Activated CD8-positive, alpha-beta memory T cell treated with anti-CD3 and anti-CD28 coated beads for 48 hours (primary cell): Measurements from ENCODE around the gene CNTD1.
"Not testable (repeated sequence)": the region's sequence is repeated elsewhere in the genome, so short reads cannot be mapped to it uniquely, and the experiment has no call there.

Experiments
- DNase-seq, 3 experiments: peaks; one replicate each; pipeline ENCODE4 v3.0.0-alpha.2; 2020; ENCODE audit warnings: low read depth in 2 of 3, low spot score in 2 of 3

The CNTD1 gene, protein sequence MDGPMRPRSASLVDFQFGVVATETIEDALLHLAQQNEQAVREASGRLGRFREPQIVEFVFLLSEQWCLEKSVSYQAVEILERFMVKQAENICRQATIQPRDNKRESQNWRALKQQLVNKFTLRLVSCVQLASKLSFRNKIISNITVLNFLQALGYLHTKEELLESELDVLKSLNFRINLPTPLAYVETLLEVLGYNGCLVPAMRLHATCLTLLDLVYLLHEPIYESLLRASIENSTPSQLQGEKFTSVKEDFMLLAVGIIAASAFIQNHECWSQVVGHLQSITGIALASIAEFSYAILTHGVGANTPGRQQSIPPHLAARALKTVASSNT

DNA sequence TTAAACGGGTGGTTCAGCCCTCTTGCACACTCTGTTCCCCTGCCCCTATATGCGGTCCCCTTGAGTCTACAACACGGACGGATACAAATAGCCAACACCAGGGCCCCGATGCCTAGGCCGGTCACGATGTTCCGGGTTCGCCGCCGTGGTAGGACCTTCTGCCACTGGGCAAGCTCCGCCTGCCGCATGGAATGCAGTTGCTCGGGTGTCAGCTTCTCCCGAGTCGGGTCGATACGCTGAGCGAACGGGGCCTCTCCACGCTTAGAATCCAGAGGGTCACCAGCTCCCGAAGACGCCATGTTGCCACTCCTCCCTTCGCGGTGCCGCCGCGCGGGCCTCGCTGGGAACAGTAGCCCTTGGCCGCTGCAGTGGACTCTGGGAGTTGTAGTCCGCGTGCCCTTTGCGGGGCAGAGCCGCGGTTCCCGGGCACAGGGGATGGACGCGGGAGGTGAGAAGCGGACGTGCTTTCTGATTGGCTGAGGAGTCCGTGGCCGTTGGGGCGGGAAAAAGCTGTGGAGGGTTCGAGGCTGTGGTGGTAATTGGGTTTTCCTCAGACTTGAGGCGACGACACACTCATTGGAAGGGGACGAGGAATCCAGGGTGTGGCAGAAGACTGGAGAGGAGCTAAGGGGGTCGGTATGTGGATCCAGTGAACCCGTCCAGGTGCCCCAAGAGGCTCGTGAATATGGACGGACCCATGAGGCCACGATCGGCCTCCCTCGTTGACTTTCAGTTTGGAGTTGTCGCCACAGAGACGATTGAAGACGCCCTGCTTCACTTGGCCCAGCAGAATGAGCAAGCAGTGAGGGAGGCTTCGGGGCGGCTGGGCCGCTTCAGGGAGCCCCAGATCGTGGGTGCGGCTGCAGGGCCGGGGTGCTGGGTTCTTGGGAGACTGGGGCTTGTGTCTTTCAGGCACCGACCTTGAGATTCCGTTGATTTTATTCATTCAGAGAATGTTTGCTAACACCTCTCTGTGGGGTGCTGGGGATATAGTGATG, at the start of gene CNTD1, which contains the start of gene COA3:
TSS of gene CNTD1 (plus strand) at position 479 of the 998 bp plus-strand sequence. CDS start at position 686, 207 bp downstream.
TSS of gene COA3 (minus strand) at position 322 of the 998 bp plus-strand sequence. CDS start at position 299, 23 bp downstream.
- peak in 2 of 3 experiments; percentile 61 to 68 for DNase-seq

DNA sequence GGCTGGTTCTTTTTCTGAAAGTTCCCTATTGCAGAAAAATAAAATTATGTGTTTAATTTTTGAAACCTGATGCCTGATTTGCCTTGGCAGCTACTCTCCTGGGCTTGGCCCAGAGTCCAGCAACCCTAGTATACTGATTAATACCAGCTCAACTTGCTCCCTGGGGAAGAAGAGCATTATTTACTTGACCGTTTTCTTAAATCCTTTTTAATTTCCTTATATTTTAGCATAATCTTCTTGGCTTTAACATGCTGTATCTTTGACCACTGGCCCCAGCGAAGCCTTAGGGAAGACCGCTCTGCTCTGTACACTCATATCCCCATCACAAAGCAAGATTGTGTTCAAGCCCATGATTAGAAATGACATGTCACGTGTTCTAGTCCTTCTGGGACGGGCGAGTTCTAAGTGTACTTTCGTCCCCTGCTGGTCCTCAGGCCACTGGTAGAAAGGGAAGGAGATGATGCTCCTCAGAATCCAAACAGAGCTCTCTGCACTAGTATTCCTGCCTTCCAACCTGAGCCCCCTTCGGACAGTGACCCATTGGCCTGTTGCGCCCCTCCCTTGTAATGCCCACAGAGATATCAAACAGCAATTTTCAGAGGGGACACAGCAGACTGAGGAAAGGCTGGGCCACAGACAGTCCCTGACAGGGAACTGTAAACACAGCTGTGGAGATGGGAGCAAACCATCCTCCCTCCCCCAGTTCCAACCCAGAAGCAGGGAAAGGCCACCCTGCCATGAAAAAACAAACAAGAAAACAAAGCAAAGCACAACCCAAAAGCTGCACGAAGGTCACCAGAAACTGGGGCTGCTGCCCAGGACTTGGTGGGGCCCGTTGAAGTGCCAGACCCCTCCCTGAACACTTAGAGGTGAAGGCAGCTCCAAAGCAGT, 49.5 kb upstream of the CNTD1 start:
- no peak for DNase-seq

DNA sequence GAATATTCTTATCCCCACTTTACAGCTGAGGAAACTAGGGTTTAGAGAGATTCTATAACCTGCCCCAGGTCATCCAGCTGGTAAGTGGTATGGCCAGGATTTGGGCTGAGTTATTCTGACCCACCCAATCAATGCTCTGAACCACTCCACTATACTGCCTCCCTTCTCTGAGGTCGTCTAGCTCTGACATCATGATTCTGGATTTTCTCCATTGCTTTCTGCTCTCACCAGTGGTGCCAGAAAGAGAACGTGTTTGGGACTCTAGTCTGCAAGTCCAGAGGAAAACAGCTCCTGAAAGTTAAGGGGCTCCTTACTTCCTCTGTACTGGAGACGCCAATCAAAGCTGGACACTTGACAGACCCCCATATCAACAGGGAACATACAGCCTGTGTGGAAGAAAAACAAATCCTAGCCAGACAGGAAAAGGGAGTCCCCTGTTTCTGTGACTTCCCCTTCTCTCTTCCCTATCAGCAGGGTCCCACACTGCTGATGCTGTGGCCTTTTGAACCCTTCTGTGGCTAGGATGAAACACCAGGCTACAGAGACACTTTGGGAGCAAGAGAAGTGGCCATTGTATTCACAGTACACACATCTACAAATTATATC, 47.8 kb upstream of the CNTD1 start:
- no peak for DNase-seq

DNA sequence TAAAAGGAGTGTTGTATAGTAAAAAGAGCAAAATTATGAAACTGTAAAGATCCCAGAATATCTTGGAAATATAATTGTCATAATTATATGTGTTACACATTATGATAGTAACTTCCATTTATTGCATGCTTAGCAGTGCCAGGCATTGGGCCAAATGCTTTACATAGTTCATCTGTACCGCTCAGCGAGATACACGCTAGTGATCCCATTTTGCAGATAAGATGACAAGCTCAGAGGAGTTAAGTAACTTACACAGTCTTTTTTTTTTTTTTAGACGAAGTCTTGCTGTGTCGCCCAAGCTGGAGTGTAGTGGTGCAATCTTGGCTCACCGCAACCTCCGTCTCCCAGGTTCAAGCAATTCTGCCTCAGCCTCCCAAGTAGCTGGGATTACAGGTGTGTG, 47.0 kb upstream of the CNTD1 start:
- DNase-seq: no peak

DNA sequence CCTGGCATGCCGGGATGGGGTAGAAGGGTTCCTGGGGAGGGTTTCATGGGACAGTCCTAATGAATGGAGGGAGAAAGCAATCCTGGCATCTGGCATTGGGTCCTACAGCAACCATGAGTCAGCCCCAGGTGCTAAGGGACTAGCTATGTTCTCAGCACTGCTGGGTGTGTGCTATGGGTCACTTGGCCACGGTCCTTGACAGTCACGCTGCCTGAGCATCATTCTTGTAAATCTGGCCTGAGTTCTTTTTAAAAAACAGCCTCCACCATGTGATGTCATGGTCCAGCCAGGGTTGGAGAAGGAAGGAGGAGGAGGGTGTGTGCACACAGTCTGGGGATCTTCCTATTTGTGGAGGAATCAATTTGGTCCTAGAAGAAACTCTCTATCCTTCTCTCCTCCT, 43.9 kb upstream of the CNTD1 start:
- no peak for DNase-seq

DNA sequence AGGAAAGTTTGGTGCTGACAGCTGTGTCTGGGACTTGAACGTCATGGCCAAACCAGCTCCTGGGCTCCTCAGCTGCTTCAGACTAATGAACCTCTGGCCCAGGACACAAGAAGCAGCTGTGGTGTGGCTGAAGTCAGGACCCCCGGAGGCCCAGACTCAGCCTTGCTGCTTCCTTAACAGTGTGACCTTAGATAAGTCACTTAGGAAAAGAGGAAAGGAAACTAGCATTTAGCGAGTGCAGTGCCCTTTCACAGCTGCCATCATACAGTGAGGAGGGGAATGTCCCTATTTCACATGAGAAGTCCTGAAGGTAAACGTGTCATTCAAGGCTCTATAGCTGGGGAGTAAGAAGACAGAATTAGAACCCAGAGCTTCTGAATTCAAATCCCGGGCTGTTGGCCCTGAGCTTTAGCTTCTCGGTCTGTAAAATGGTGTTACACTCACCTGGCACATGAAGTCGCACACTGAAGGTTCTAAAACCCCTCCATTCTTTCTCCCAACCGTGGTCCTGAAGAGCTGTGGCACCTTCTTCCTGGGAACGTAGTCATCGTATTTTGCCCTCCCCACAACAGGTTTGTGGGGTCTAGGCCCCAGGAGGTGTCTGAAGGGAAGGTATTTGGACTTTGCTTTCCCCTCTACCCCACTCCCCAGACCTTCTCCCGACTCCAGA, 38.5 kb upstream of the CNTD1 start:
- no peak for DNase-seq

DNA sequence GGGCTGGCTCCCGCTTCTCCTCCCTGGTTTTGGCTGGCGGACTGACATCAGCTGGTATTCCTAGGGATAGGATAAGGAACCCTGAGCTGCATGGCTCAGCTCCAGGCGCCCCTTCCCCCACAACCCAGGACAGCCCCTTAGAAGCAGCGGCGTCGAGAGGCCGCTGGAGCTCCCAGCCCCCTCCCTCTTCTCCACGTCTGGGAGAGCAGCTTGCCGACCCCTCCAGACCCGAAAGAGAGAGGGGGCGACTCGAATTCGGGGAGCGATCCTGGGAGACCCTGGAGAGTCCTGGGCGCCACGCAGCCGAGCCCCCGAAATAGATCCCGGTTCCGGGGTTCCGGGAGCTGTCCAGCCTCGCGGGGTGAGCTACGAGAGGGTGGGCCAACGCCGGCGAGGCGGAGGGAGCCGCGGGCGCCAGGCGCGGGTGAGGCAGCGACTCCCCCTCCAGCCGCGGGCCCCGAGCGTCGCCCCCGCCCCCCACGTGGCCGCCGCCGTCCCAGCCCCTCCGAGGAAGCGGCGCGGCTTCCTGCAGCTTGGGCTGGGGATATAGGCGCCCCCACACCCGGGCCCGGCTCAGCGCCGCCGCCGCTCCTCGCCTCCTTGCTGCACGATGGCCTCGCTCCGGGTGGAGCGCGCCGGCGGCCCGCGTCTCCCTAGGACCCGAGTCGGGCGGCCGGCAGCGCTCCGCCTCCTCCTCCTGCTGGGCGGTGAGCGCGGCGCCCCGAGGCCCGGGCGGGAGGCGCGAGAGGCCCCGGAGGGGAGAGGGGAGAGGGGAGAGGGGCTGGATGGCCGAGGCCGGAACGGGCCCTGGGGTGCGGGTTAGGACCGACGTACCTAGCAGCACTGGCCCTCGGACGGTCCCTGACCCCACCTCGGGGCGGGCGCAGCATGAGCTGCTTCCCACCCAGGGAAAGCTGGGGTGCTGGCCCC, 37.7 kb upstream of the CNTD1 start, which contains the start of gene RAMP2:
TSS of gene RAMP2 (plus strand) at position 576 of the 930 bp plus-strand sequence. CDS start at position 611, 35 bp downstream.
- DNase-seq: no peak

DNA sequence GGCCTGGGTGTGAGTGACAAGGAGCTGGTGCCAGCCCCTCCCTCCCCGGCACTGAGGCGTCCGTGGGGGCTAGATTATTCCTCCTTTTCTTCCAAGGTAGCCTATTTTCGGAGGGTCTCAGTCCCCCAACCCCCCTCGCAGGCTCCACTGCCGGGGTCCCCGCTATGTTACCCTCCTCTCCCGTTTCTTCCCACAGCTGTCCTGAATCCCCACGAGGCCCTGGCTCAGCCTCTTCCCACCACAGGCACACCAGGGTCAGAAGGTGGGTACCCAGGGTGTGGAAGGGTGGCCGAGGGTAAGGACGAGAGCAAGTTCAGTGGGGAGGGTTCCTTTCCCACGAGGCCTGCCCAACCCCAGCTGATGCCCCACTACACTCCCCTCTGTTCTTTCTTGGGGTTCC, 37.0 kb upstream of the CNTD1 start:
- DNase-seq: no peak

DNA sequence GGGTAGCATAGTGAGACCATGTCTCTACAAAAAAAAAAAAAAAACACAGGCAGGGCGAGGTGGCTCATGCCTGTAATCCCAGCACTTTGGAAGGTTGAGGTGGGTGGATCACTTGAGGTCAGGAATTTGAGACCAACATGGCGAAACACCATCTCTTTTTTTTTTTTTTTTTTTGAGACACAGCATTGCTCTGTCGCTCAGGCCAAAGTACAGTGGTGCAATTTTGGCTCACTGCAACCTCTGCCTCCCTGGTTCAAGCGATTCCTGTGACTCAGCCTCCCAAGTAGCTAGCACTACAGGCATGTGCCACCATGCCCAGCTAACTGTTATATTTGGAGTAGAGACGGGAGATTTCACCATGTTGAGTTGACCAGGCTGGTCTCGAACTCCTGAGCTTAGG, 32.5 kb upstream of the CNTD1 start:
- DNase-seq: no peak

DNA sequence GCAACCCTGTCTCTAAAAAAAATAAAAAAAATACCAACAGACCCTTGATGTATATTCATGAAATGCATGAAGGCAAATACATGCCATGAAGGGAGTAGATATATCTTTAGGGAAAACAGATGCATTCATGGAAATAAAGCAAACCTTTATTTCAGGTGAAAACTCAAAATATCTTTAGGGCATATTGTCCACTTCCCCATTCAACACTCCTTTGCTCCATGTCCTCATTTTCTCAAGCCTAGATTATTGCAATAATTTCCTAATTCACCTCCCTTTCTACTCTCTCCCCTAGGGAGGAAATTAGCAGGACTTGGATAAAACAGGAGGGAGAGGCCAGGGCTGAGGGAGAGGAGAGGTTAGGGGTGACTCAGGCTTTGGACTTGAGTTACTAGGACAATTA, 31.1 kb upstream of the CNTD1 start:
- no peak for DNase-seq

DNA sequence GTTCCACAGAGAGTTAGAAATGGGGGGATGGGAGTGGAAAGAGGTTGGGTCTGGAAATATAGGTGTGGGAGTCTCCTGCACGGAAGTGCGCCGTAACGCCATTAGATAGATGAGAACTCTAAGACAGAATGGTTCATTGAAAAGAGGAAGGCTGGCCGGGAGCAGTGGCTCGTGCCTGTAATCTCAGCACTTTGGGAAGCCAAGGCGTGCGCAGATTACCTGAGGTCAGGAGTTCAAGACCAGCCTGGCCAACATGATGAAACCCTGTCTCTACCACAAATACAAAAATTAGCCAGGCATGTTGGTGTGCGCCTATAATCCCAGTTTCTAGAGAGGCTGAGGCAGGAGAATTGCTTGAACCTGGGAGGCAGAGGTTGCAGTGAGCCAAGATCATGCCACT, 30.7 kb upstream of the CNTD1 start:
- not testable (repeated sequence) for DNase-seq

DNA sequence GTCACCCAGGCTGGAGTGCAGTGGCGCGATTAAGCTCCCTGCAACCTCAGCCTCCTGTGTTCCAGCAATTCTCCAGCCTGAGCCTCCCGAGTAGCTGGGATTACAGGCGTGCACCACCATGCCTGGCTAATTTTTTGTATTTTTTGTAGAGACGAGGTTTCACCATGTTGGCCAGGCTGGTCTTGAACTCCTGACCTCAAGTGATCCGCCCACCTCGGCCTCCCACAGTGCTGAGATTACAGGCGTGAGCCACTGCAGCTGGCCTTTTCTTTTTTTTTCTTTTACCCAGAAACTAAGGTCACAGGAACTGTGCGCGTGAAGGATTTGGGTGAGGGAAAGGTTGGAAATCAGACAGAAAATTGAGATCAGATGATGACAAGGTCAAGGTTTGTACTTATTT, 28.7 kb upstream of the CNTD1 start:
- DNase-seq: not testable (repeated sequence)

DNA sequence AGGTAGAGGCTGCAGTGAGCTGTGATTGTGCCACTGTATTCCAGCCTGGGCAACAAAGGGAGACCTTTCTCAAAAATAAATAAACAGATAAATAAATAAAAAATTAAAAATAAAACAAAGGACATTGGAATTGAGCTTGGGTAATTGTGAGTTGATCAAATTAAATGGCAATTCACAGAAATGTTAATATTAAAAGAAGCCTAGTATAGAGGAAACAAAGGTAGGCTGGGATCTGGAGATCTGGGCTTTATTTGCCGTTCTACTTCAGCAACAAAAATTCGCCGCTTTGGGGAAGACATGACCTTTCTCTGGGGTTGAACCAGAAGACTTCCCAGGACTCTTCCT, 25.7 kb upstream of the CNTD1 start:
- no peak for DNase-seq

DNA sequence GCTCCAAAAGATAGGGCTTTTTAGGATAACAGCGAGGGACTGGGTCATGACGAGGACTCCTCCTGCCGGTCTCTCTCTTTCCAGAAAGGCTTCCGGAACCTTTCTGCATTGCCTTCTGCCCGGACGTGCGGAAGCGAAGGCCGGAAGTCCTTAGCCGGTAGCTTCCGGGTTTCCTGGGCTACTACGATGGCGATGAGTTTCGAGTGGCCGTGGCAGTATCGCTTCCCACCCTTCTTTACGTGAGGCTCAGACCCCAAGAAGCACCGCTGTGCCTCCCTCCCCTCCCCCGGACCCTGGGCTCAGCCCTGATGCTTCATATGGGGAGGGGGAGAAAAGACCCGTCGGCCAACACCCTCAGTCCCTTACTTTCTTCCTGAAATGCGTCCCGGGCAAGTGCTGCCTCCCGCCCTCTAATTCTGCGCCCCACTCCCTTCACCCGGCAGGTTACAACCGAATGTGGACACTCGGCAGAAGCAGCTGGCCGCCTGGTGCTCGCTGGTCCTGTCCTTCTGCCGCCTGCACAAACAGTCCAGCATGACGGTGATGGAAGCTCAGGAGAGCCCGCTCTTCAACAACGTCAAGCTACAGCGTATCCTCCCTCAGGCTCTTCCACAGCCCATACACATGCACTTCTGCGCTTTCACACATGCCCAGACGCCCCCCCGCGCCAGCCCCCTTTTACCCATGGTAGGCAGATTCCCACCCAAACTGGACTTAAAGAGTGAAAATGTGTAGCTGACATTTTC, 25.2 kb upstream of the CNTD1 start, which contains the start of gene VPS25:
TSS of gene VPS25 (plus strand) at position 160 of the 746 bp plus-strand sequence. CDS start at position 187, 27 bp downstream.
- peak; percentile 45 to 55 (median 45) for DNase-seq

DNA sequence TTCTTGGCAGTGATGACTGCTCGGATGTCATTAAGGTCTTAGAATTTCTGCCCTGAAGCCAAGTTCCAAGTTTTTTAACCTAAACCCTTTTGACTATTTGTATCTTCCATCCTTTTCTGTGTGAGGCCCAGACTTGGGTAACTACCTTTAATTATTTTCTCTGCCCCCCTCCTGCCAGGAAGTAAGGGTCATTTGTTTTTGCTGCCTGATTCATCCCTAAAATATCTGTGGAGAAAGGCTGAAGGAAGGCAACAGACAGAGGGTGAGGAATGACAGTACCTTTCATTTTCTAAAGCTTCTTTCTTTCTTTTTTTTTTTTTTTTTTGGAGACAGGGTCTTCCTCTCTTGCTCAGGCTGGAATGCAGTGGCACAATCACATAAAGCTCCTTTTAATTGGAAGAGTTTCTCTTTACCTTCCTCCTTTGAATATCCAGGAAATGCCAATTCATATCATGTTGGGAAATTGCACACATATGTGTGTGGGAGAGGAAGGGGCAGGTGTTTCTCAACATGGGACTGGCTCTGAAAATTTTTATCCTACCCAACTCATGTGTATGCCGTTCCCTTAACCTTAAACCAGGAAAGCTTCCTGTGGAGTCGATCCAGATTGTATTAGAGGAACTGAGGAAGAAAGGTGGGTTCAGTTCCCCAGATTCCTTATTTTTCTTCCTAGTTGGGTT, 24.5 kb upstream of the CNTD1 start:
- no peak for DNase-seq

DNA sequence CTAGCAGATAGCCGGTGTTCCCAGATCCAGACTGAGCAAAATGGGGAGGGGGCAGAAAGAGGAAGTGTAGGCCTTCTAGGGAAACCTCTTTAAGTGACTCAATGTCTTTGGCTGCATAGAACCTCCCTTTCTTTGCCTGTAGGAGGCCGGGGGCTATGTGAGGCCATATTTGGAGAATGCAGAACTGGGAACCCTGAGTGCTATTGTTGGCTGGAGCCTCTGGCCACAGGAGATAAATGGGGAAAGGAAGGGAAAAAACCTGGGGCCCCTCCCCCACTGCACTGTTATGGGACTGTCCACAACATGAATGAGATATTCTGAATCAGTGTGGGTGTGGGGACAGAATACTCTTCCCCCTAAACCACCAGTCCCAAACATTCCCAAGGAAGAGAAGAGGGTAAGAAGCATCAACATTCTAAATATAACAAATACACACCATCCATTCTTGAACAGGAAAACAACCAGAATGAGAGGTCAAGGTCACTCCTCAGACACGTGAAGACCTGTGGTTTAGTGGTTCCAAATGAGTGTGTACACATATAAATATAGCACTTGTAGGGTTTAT, 23.0 kb upstream of the CNTD1 start:
- DNase-seq: no peak

DNA sequence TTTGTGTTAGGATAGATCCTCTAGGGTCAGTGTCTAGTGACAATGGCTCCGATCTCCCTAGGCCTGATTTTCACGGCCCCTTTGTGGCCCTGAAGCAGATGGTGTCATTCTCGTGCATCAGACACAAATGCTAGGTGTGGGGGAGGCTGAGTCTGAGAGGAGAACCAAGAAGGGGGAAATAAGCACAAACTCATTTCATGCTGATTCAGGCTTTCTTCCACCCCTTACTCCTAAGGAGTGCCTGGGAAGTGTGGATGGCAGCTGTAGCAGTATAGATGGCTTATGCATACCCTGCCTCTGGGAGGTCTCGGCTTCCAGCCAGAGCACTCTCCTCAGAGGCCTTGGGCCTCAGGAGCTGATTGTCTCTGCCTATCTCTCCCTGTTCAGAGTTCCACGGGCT, 20.1 kb upstream of the CNTD1 start:
- no peak for DNase-seq
